Measurements from ENCODE around the gene SEPTIN1. TPM values are rescaled to one million over a fixed set of nuclear protein-coding genes. Genes with fewer than 3 reads are reported as not detected.

SEPTIN1 gene
- total RNA-seq, 2 donors from 2014 or later, result 4.3 to 4.5 TPM

DNA sequence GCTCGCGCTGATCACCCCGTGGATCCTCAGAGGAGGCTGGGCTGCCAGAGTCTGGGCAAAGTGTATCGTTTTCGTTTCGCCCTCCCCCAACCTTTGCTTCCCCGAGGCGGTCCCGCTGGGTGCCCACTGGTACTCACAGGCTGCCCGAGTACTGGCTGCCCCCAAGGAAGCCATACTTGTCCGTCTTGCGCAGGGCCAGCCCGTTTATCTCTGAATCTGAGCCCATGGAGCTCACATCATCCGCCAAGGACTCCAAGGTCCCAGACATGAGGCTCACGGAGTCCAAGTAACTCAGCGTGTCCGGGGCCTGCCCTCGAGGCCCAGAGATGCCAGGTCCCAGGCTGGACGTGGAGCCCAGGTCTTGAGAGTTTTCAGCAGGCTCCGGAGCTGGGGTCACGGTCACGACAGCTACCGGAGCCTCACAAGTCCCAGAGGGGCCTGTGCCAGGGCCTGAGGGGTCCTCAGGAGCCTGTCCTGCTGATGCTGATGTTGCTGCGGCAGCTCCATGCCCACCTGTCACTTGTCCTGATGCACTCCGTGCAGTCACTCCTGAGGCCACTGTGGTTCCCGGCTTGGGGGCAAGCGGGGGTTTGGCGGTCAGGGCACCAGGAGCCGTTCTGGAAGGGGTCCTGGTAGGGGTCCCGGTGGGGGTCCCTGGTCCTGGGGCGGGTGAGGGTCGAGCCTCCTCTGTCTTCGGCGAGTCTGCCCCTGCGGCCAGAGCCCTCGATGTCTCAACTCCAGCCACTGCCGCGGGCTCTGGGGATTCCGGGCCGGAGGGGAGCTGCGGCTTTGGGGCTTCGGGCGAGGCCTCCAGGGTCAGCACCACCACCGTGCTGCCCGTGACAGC lies 13.0 kb downstream of the SEPTIN1 start:
- H3K9ac ChIP-seq (ENCODE audit: low read depth in 2 of 2, low read length in 2 of 2), result peak overlapping the region; percentile 76 to 91
- H3K36me3 ChIP-seq, result no peaks in the 10 kb centered on the region
- TF ChIP-seq, protein P1, sequence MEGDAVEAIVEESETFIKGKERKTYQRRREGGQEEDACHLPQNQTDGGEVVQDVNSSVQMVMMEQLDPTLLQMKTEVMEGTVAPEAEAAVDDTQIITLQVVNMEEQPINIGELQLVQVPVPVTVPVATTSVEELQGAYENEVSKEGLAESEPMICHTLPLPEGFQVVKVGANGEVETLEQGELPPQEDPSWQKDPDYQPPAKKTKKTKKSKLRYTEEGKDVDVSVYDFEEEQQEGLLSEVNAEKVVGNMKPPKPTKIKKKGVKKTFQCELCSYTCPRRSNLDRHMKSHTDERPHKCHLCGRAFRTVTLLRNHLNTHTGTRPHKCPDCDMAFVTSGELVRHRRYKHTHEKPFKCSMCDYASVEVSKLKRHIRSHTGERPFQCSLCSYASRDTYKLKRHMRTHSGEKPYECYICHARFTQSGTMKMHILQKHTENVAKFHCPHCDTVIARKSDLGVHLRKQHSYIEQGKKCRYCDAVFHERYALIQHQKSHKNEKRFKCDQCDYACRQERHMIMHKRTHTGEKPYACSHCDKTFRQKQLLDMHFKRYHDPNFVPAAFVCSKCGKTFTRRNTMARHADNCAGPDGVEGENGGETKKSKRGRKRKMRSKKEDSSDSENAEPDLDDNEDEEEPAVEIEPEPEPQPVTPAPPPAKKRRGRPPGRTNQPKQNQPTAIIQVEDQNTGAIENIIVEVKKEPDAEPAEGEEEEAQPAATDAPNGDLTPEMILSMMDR (IDR thresholded peaks at IDR 0.05), result no peak
- peak; percentile 38 for DNase-seq
- H3K4me3 ChIP-seq, result peak overlapping the region; percentile 73
- H3K9me3 ChIP-seq, result no peaks in the 10 kb centered on the region
- H3K4me1 ChIP-seq, result peaks cover 17% of the 10 kb centered on the region
- intact Hi-C loops (cut with DNase I), result no loop called here
- peak overlapping the region; percentile 40 for H3K27ac ChIP-seq
- no peaks in the 10 kb centered on the region for H3K27me3 ChIP-seq

DNA sequence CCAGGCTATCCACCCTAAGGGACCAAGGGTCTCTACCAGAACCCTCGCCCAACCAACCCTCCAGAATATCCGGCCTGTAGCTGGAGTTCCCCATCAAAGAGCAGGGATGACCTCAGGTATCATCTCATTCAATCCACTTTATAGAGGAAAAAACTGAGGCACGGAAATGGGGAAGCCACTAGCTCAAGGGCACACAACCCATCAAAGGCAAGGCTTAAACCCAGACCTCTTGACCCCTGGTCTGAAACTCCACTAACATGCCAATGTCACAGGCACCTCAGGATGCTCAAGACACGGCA lies 13.6 kb downstream of the SEPTIN1 start:
- Histone ChIP-seq H3K36me3 (no peaks in the 10 kb centered on the region), H3K9me3 (no peaks in the 10 kb centered on the region), H3K27me3 (no peaks in the 10 kb centered on the region), H3K4me1 (peaks cover 17% of the 10 kb centered on the region), H3K4me3 (peak overlapping the region; percentile 73), H3K9ac (ENCODE audit: low read depth in 2 of 2, low read length in 2 of 2) (peak overlapping the region; percentile 76 to 91), H3K27ac (peak overlapping the region; percentile 40)
- intact Hi-C loops (cut with DNase I), result no loop called here
- TF ChIP-seq, protein P1 (IDR thresholded peaks at IDR 0.05), result no peak
- DNase-seq, result no peak

DNA sequence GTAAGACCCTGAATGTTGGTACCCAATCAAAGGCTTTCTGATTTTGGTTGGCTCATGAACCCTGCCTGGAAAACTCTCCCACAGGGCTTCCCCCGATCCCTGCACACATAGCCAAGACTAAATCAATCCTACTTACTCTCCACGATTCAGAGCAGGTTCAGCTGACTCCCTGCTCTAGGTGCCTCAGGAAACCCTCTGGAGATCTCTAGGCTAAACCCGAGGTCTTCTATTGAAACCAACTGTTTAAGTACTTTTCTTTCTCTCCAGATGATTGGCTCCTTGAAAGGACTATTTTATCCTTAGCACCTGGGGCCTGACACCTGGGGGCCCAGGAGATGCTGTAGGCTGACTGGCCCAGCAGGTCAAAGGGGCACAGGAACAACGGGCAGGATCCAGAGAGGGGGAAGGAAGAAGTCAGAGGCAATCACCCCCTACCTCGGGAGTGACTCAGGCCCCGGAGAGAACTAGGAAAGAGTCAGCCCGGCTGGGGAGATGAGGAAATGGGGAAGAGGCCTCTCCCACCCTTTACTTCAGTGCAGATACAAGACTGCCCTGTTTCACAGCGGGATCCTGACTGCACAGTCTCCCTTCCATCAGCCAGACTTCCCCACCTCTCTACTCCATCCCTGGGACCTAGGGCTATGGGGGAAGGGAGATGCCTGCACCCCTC lies 14.1 kb downstream of the SEPTIN1 start:
- peaks cover 17% of the 10 kb centered on the region for H3K4me1 ChIP-seq
- H3K9ac ChIP-seq (ENCODE audit: low read depth in 2 of 2, low read length in 2 of 2), result peak overlapping the region; percentile 76 to 91
- TF ChIP-seq, protein P1 (IDR thresholded peaks at IDR 0.05), result no peak
- intact Hi-C loops (cut with DNase I), result no loop called here
- peak overlapping the region; percentile 40 for H3K27ac ChIP-seq
- no peak for DNase-seq
- H3K4me3 ChIP-seq, result peak overlapping the region; percentile 73
- H3K27me3 ChIP-seq, result no peaks in the 10 kb centered on the region
- no peaks in the 10 kb centered on the region for H3K36me3 ChIP-seq
- no peaks in the 10 kb centered on the region for H3K9me3 ChIP-seq

DNA sequence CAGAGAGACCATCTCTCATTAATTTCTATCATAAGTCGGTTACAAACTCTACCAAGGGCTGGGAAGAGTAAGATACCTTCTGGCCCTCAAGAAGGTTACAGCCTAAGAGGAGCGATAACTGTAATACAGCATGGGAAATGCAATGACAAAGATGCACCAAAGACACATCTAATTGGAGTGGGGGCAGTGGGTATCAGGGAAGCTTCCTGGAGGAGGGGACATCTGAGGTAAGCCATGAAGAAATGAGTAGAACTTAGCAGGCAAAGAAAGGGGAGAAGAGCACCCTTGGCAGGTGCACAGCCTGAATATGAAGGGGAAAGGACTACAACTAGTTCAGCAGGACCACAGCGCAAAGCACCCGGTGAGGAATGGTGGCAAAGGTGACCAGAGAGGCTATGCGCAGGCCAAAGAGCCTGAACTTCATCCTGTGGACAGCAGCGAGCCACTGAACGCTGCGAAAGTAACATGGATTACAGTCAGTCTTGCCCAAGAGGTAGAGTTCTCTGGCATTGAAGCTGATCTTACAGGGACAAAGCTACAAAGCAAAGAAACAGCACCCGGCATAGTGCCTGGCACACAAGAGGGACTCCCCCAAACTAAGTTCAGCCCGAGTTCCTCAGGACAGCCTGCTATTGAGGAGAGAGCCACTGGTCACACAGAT lies 14.9 kb downstream of the SEPTIN1 start:
- H3K9ac ChIP-seq (ENCODE audit: low read depth in 2 of 2, low read length in 2 of 2), result peak overlapping the region; percentile 76 to 91
- H3K4me3 ChIP-seq, result peak overlapping the region; percentile 73
- no peaks in the 10 kb centered on the region for H3K36me3 ChIP-seq
- no peak for DNase-seq
- no peaks in the 10 kb centered on the region for H3K9me3 ChIP-seq
- intact Hi-C loops (cut with DNase I), result no loop called here
- TF ChIP-seq, protein P1 (IDR thresholded peaks at IDR 0.05), result no peak
- peaks cover 17% of the 10 kb centered on the region for H3K4me1 ChIP-seq
- peak overlapping the region; percentile 40 for H3K27ac ChIP-seq
- no peaks in the 10 kb centered on the region for H3K27me3 ChIP-seq

DNA sequence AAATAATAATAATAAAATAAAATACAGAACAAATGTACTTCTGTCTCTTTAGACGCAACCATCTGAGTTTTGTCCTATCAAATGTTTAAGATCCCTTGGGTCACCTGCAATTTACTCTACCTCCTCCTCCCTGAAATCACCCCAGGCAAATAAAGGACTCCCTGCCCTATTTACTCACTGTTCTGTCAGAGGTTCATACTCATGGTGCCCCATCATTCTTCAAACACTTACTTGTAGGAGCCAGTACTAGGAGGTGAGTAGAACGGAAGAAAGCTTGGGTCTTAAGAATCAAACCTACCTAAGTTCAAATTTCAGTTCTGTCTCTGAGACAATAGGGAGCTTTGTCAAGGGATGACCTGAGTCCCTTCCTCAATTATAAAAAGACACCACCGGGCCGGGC lies 15.8 kb downstream of the SEPTIN1 start:
- intact Hi-C loops (cut with DNase I), result no loop called here
- no peaks in the 10 kb centered on the region for H3K9me3 ChIP-seq

More for the DNA sequence above, 15.8 kb downstream of the SEPTIN1 start:
- Histone ChIP-seq H3K9ac (ENCODE audit: low read depth in 2 of 2, low read length in 2 of 2) (no peak overlapping the region), H3K27ac (no peak overlapping the region), H3K27me3 (no peaks in the 10 kb centered on the region), H3K4me1 (peaks cover 17% of the 10 kb centered on the region), H3K36me3 (no peaks in the 10 kb centered on the region), H3K4me3 (no peak overlapping the region)
- no peak for DNase-seq
- TF ChIP-seq, protein P1 (IDR thresholded peaks at IDR 0.05), result no peak
